H1 (cell line): ENCODE data around the gene MYLK. TPM values are rescaled to one million over a fixed set of nuclear protein-coding genes. Genes with fewer than 3 reads are reported as not detected.

ENCODE experiments used
- CTCF ChIA-PET: fragments of 300-600 bp; sonication (Branson Sonifier 250); formaldehyde crosslinking; loops from one replicate; lab custom pipeline; 2021; ENCODE audit not compliant: partially characterized antibody; lab: Charles Lee
- POLR2A ChIA-PET: fragments of 300-600 bp; sonication (Branson Sonifier 250); formaldehyde crosslinking; loops from one replicate; lab custom pipeline; 2021; ENCODE audit warnings: inconsistent platforms; ENCODE audit not compliant: partially characterized antibody; lab: Charles Lee
- DNase-seq, 2 experiments: peaks; one replicate each; pipeline versions ENCODE4 v3.0.0 to v3.0.0-alpha.2; 2010 to 2022; ENCODE audit warnings: low spot score in 2 of 2, low read depth in 1 of 2, mixed read lengths in 1 of 2
- FAIRE-seq: peaks from 2 replicates; lab custom pipeline; 2011; peaks lifted over from hg19 to GRCh38; lab: Jason Lieb, UNC
- H2AFZ ChIP-seq: 2 replicates; pipeline ENCODE4 v1.8.1; 2012; ENCODE audit warnings: low read length, inconsistent platforms
- H2AK5ac ChIP-seq: 2 replicates; pipeline ENCODE4 v1.6.1; 2013; ENCODE audit warnings: low read depth, low read length
- H2BK120ac ChIP-seq: replicated peaks from 2 replicates; pipeline ENCODE3; 2013; ENCODE audit warnings: low read depth, low read length, inconsistent platforms
- H2BK12ac ChIP-seq: 2 replicates; pipeline ENCODE4 v1.6.1; 2013; ENCODE audit warnings: low read depth, low read length
- H2BK15ac ChIP-seq: 2 replicates; pipeline ENCODE4 v1.6.1; 2013; ENCODE audit warnings: low read length
- H2BK20ac ChIP-seq: 2 replicates; pipeline ENCODE4 v1.6.1; 2013; ENCODE audit warnings: low read length
- H2BK5ac ChIP-seq: 2 replicates; pipeline ENCODE4 v1.6.1; 2013; ENCODE audit warnings: low read depth, low read length
- H3K14ac ChIP-seq: 2 replicates; pipeline ENCODE4 v1.6.1; 2013; ENCODE audit warnings: inconsistent platforms; ENCODE audit not compliant: insufficient read length
- H3K18ac ChIP-seq: 2 replicates; pipeline ENCODE4 v1.6.1; 2013; ENCODE audit warnings: low read length; ENCODE audit errors: extremely low read depth
- H3K23ac ChIP-seq: 2 replicates; pipeline ENCODE4 v1.6.1; 2013; ENCODE audit warnings: inconsistent platforms; ENCODE audit not compliant: insufficient read length
- H3K23me2 ChIP-seq: 2 replicates; pipeline ENCODE4 v1.6.1; 2013; ENCODE audit warnings: low read depth, low read length
- H3K27ac ChIP-seq: 2 replicates; pipeline ENCODE4 v1.6.1; 2011; ENCODE audit warnings: low read depth, low read length, inconsistent platforms
- H3K27me3 ChIP-seq, 4 experiments: replicated peaks in 1 of 4; 1 replicate in 1 of 4; 2 replicates in 3 of 4; pipeline versions ENCODE4 v1.6.1 to v1.8.1; 2011 to 2013; ENCODE audit warnings: low read length in 3 of 4, mild to moderate bottlenecking in 3 of 4, inconsistent platforms in 2 of 4, mixed read lengths in 2 of 4, moderate library complexity in 1 of 4; ENCODE audit not compliant: control insufficient read depth in 3 of 4, insufficient read depth in 3 of 4; ENCODE audit errors: extremely low read depth in 1 of 4
- H3K36me3 ChIP-seq, 4 experiments: 2 replicates each; pipeline versions ENCODE4 v1.6.1 to v1.8.1; 2011 to 2013; ENCODE audit warnings: mild to moderate bottlenecking in 4 of 4, low read length in 3 of 4, moderate library complexity in 2 of 4, control low read depth in 1 of 4, inconsistent platforms in 1 of 4; ENCODE audit not compliant: insufficient read depth in 4 of 4, control insufficient read depth in 2 of 4
- H3K4ac ChIP-seq: replicated peaks from 2 replicates; pipeline ENCODE3; 2013; ENCODE audit warnings: low read length, low read depth, mixed read lengths, inconsistent platforms; ENCODE audit not compliant: insufficient read length
- H3K4me1 ChIP-seq, 4 experiments: replicated peaks in 1 of 4; 1 replicate in 1 of 4; 2 replicates in 3 of 4; pipeline versions ENCODE4 v1.6.1 to v1.8.1; 2011 to 2013; ENCODE audit warnings: low read length in 3 of 4, inconsistent platforms in 2 of 4, mixed read lengths in 1 of 4; ENCODE audit not compliant: insufficient read depth in 4 of 4, control insufficient read depth in 3 of 4
- H3K4me2 ChIP-seq, 2 experiments: 2 replicates each; pipeline versions ENCODE4 v1.6.1 to v1.8.1; 2011 to 2013; ENCODE audit warnings: low read depth in 2 of 2, low read length in 2 of 2, control low read depth in 1 of 2, inconsistent platforms in 1 of 2, mild to moderate bottlenecking in 1 of 2; ENCODE audit not compliant: insufficient read depth in 1 of 2
- H3K4me3 ChIP-seq, 4 experiments: fragments of 200-600, 300-600 bp in 1 of 4; sonication (generic), shearing (Covaris generic), sonication (Bioruptor Twin) in 1 of 4; 2 replicates each; pipeline versions ENCODE4 v1.5.1 to v1.8.1; 2011 to 2016; ENCODE audit warnings: low read length in 4 of 4, low read depth in 3 of 4, control low read depth in 2 of 4, inconsistent platforms in 2 of 4, mild to moderate bottlenecking in 2 of 4, mixed read lengths in 1 of 4, moderate library complexity in 1 of 4; ENCODE audit not compliant: insufficient read depth in 2 of 4; ENCODE audit errors: extremely low read depth in 1 of 4
- H3K56ac ChIP-seq: replicated peaks from 2 replicates; pipeline ENCODE3; 2013; ENCODE audit warnings: low read depth, mild to moderate bottlenecking, mixed read lengths, low read length, inconsistent platforms; ENCODE audit not compliant: insufficient read length
- H3K79me1 ChIP-seq: 2 replicates; pipeline ENCODE4 v1.6.1; 2013; ENCODE audit warnings: low read depth, low read length, control low read depth
- H3K79me2 ChIP-seq, 2 experiments: 2 replicates each; pipeline versions ENCODE4 v1.6.1 to v1.8.1; 2012 to 2013; ENCODE audit warnings: low read length in 2 of 2, mild to moderate bottlenecking in 2 of 2, inconsistent platforms in 1 of 2; ENCODE audit not compliant: insufficient read depth in 2 of 2, control insufficient read depth in 1 of 2
- H3K9ac ChIP-seq, 4 experiments: replicated peaks in 1 of 4; 1 replicate in 1 of 4; 2 replicates in 3 of 4; pipeline versions ENCODE4 v1.6.1 to v1.8.1; 2011 to 2013; ENCODE audit warnings: low read depth in 3 of 4, low read length in 3 of 4, control low read depth in 2 of 4, mild to moderate bottlenecking in 2 of 4, moderate library complexity in 2 of 4, inconsistent platforms in 1 of 4; ENCODE audit errors: extremely low read depth in 1 of 4
- H3K9me3 ChIP-seq, 2 experiments: 2 replicates each; pipeline versions ENCODE4 v1.6.1 to v1.8.1; 2012 to 2013; ENCODE audit warnings: mild to moderate bottlenecking in 2 of 2, moderate library complexity in 2 of 2, control low read depth in 1 of 2, inconsistent platforms in 1 of 2, low read depth in 1 of 2, low read length in 1 of 2, mixed read lengths in 1 of 2; ENCODE audit not compliant: insufficient read depth in 2 of 2
- H4K20me1 ChIP-seq, 2 experiments: replicated peaks in 1 of 2; 2 replicates each; pipeline versions ENCODE3 to v1.8.1; 2011 to 2013; ENCODE audit warnings: inconsistent platforms in 2 of 2, low read length in 2 of 2, mild to moderate bottlenecking in 1 of 2; ENCODE audit not compliant: insufficient read depth in 2 of 2, control insufficient read depth in 1 of 2
- H4K5ac ChIP-seq: 2 replicates; pipeline ENCODE4 v1.6.1; 2013; ENCODE audit warnings: low read length, low read depth, mixed read lengths, inconsistent platforms; ENCODE audit not compliant: insufficient read length
- H4K8ac ChIP-seq: 2 replicates; pipeline ENCODE4 v1.8.0; 2013; ENCODE audit warnings: mild to moderate bottlenecking, moderate library complexity, low read length, inconsistent platforms; ENCODE audit not compliant: insufficient read depth; ENCODE audit errors: extremely low read depth
- H4K91ac ChIP-seq: replicated peaks from 2 replicates; pipeline ENCODE3; 2013; ENCODE audit warnings: low read length, mixed read lengths, inconsistent platforms; ENCODE audit not compliant: insufficient read length
- ATF3 ChIP-seq: IDR thresholded peaks from 2 replicates; pipeline ENCODE4 v1.6.1; 2011; ENCODE audit warnings: low read depth, mild to moderate bottlenecking, low read length; ENCODE audit not compliant: insufficient read depth
- CBX5 ChIP-seq: fragments of 300-800, 300-1000 bp; sonication (generic); IDR thresholded peaks from 2 replicates; pipeline ENCODE4 v1.7.1; 2016; ENCODE audit warnings: antibody characterized with exemption, low read length, low read depth
- EGR1 ChIP-seq: IDR thresholded peaks from 2 replicates; pipeline ENCODE4 v1.6.1; 2011; ENCODE audit warnings: low read depth, low read length, borderline replicate concordance
- GABPA ChIP-seq: IDR thresholded peaks from 2 replicates; pipeline ENCODE4 v1.6.1; 2011; ENCODE audit warnings: mild to moderate bottlenecking, low read length, moderate library complexity, borderline replicate concordance; ENCODE audit not compliant: insufficient read depth
- KDM5A ChIP-seq: fragments of 200-600 bp; IDR thresholded peaks from 2 replicates; pipeline ENCODE4 v1.7.1; 2012; ENCODE audit warnings: mild to moderate bottlenecking, low read length, inconsistent platforms, mixed read lengths
- MAFK ChIP-seq: IDR thresholded peaks from 2 replicates; pipeline ENCODE4 v1.6.1; 2012; ENCODE audit warnings: low read depth, mild to moderate bottlenecking, improper control_type of control experiment, low read length
- RAD21 ChIP-seq, 2 experiments: IDR thresholded peaks in 1 of 2; conservative IDR thresholded peaks in 1 of 2; 2 replicates each; pipeline ENCODE4 v1.6.1; 2011; ENCODE audit warnings: low read depth in 2 of 2, low read length in 2 of 2, improper control_type of control experiment in 1 of 2, inconsistent platforms in 1 of 2, mild to moderate bottlenecking in 1 of 2, moderate library complexity in 1 of 2
- RNF2 ChIP-seq: fragments of 200-900, 300-1000 bp; sonication (generic); IDR thresholded peaks from 2 replicates; pipeline ENCODE4 v1.7.1; 2016; ENCODE audit warnings: borderline replicate concordance, low read depth, mild to moderate bottlenecking, antibody characterized with exemption, low read length; ENCODE audit not compliant: poor library complexity, severe bottlenecking; ENCODE audit errors: missing control alignments
- RXRA ChIP-seq: IDR thresholded peaks from 2 replicates; pipeline ENCODE4 v1.6.1; 2011; ENCODE audit warnings: low read depth, mild to moderate bottlenecking, low read length, moderate library complexity; ENCODE audit not compliant: insufficient read depth
- SP4 ChIP-seq: IDR thresholded peaks from 2 replicates; pipeline ENCODE4 v1.6.1; 2012; ENCODE audit warnings: low read length, inconsistent platforms
- USF2 ChIP-seq: IDR thresholded peaks from 2 replicates; pipeline ENCODE4 v1.6.1; 2011; ENCODE audit warnings: low read length, improper control_type of control experiment
- YY1 ChIP-seq: IDR thresholded peaks from 2 replicates; pipeline ENCODE4 v1.6.1; 2011; ENCODE audit warnings: low read depth, mild to moderate bottlenecking, low read length
- WGBS, 2 experiments: shearing (Covaris generic) in 1 of 2; methylation state at CpG; one replicate each; pipeline versions ENCODE4 v1.1.6 to v1.1.7; 2013 to 2015; ENCODE audit warnings: low lambda C conversion rate in 2 of 2, mixed read lengths in 2 of 2, inconsistent platforms in 1 of 2, low coverage in 1 of 2, missing lambda C conversion rate in 1 of 2; ENCODE audit not compliant: insufficient replicate concordance in 2 of 2, insufficient coverage in 1 of 2, insufficient read length in 1 of 2; ENCODE audit errors: extremely low coverage in 1 of 2, missing lambda C conversion rate in 1 of 2; 5-methylcytosine and 5-hydroxymethylcytosine counted together
- polyA plus RNA-seq, 7 experiments: library from polyadenylated mRNA; depleted of rRNA in 3 of 7; stranded (reverse) in 5 of 7; unstranded in 2 of 7; fragments of >200 nt in 5 of 7; fragments of 200-250 nt in 2 of 7; gene quantifications; 1 replicate in 5 of 7; 2 replicates in 1 of 7; 4 replicates in 1 of 7; pipeline versions ENCODE4 v1.2.1 to v1.2.3, GENCODE V29; 2011 to 2013; ENCODE audit warnings: missing spikeins in 2 of 7, mixed read lengths in 2 of 7
- total RNA-seq: library from RNA; stranded (reverse); fragmentation: NEBNext Ultra II Directional; extraction: Animal tissue kit (Norgen Biotek cat#: 25700); gene quantifications from 2 replicates; pipeline ENCODE4 v1.2.1, GENCODE V29; 2021

Gene MYLK
- total and polyA plus RNA-seq, 2 of the 8 experiments (the other 6 are each of a cell fraction or from before 2014, with no cell fraction given): 11.6 to 21.3 TPM

- TF ChIP-seq MAFK (no peak), YY1 (no peak), RXRA (no peak), GABPA (no peak), USF2 (no peak), SP4 (no peak), EGR1 (no peak), KDM5A (no peak), CBX5 (no peak), RNF2 (no peak), RAD21 (IDR thresholded peaks at IDR 0.05 in 1 of 2, conservative IDR thresholded peaks at IDR 0.05 in 1 of 2; ENCODE audit: low read depth in 2 of 2, low read length in 2 of 2) (no peak), ATF3 (no peak)
- Histone ChIP-seq H3K27ac (no peak overlapping the region), H3K27me3 (no peaks in the 10 kb centered on the region), H2BK15ac (no peak overlapping the region), H3K4me1 (peaks cover 0 to 3% (median 2%) of the 10 kb centered on the region in 4 experiments; a peak in 2 of 7 replicates), H3K36me3 (no peaks in the 10 kb centered on the region), H3K9ac (no peak overlapping the region), H3K9me3 (no peaks in the 10 kb centered on the region), H3K14ac (no peak overlapping the region), H4K8ac (no peak overlapping the region), H3K4ac (no peak overlapping the region), H3K4me3 (no peak overlapping the region), H2BK12ac (no peak overlapping the region), H2AFZ (no peak overlapping the region), H4K5ac (no peak overlapping the region), H4K20me1 (no peaks in the 10 kb centered on the region), H4K91ac (no peak overlapping the region), H3K79me1 (no peaks in the 10 kb centered on the region), H3K18ac (no peak overlapping the region), H3K79me2 (no peaks in the 10 kb centered on the region), H2AK5ac (no peak overlapping the region), H3K23me2 (no peaks in the 10 kb centered on the region), H3K56ac (no peak overlapping the region), H3K23ac (no peak overlapping the region), H2BK20ac (no peak overlapping the region), H2BK5ac (no peak overlapping the region), H2BK120ac (no peak overlapping the region), H3K4me2 (no peak overlapping the region)
- no peak for FAIRE-seq
- CTCF ChIA-PET: interaction anchor here (1.0 to 51.6 kb wide), 7 partner anchors 8 to 140 kb away, joined by 3 to 1463 read pairs (median 4); no protein-coding TSS in a partner anchor
- POLR2A ChIA-PET: interaction anchor here (1.5 kb wide), 1 partner anchor 12 kb away, joined by 3 read pairs; no protein-coding TSS in a partner anchor
- 95% methylated on average over 3 of the region's 3 CpGs; no CpG with 5 or more reads in 1 of the 2 experiments for WGBS, 2 experiments
- no peak for DNase-seq
Measured at GRCh38 chr3:123711356-123711755, 172.8 kb downstream of the MYLK start.
